ENCODE data around the gene LSR. TPM values are rescaled to one million over a fixed set of nuclear protein-coding genes. Genes with fewer than 3 reads are reported as not detected.

LSR gene
- total RNA-seq, 1 experiment from 2014 or later = 211 TPM

- no peak for TF ChIP-seq POLR2AphosphoS5 (IDR thresholded peaks at IDR 0.05; ENCODE audit: low read depth, low read length)
- no peak for TF ChIP-seq SRF (IDR thresholded peaks at IDR 0.05; ENCODE audit: low read depth)
- no peak for TF ChIP-seq ZFX (IDR thresholded peaks at IDR 0.05)
- TF ChIP-seq MAX (IDR thresholded peaks at IDR 0.05) = no peak
- TF ChIP-seq EZH2phosphoT487 (IDR thresholded peaks at IDR 0.05; ENCODE audit: borderline replicate concordance) = no peak
- TF ChIP-seq CBX3 (IDR thresholded peaks at IDR 0.05; ENCODE audit: low read depth) = no peak
- TF ChIP-seq SIN3A (IDR thresholded peaks at IDR 0.05; ENCODE audit: low read depth) = no peak
- no peak for TF ChIP-seq SP1 (IDR thresholded peaks at IDR 0.05; ENCODE audit: low read depth)
Observed at GRCh38 chr19:35276706-35277281, 28.0 kb downstream of the LSR start (continued).

- ChIA-PET CTCF (no interaction called here), POLR2A (no interaction called here), RAD21 (ENCODE audit: low non-redundant PET in 1 of 2, low total read pairs in 2 of 2, uncharacterized antibody in 2 of 2, unreplicated experiment in 2 of 2) (no interaction called here)
- H3K4me2 ChIP-seq (ENCODE audit: low read length) = no peak overlapping the region
- no peak overlapping the region for H3K9ac ChIP-seq (ENCODE audit: low read length)
- BruUV-seq (replicated peaks) = no TSS peak
- intact Hi-C loops (cut with micrococcal nuclease) = no loop called here
- H3K27ac ChIP-seq (ENCODE audit: low read depth, low read length) = no peak overlapping the region
- peaks cover 0 to 6% of the 10 kb centered on the region in 2 experiments; a peak in 2 of 4 replicates for H3K36me3 ChIP-seq (ENCODE audit: control insufficient read depth in 1 of 2, insufficient read depth in 2 of 2, low read length in 2 of 2)
- H3K9me3 ChIP-seq (ENCODE audit: control insufficient read depth in 1 of 2, insufficient read depth in 1 of 2, low read depth in 1 of 2, low read length in 2 of 2) = no peaks in the 10 kb centered on the region
- DNase-seq (ENCODE audit: low read depth, low spot score) (no peak), ATAC-seq (no peak)
- no peak for TF ChIP-seq TCF7L2 (IDR thresholded peaks at IDR 0.05; ENCODE audit: borderline replicate concordance, extremely low read depth, insufficient read depth, insufficient read length)
- TF ChIP-seq FOSL1 (IDR thresholded peaks at IDR 0.05; ENCODE audit: low read depth) = no peak
- no peak for TF ChIP-seq ELF1 (IDR thresholded peaks at IDR 0.05; ENCODE audit: borderline replicate concordance, low read depth)
- no peak for TF ChIP-seq EGR1 (IDR thresholded peaks at IDR 0.05; ENCODE audit: low read depth)
- no peak for TF ChIP-seq CBX3 (IDR thresholded peaks at IDR 0.05; ENCODE audit: low read depth)
- no peak for TF ChIP-seq REST (IDR thresholded peaks at IDR 0.05; ENCODE audit: low read depth)
- TF ChIP-seq CEBPB (IDR thresholded peaks at IDR 0.05; ENCODE audit: low read depth) = no peak
- TF ChIP-seq YY1 (IDR thresholded peaks at IDR 0.05; ENCODE audit: extremely low read depth, insufficient replicate concordance, low read depth, low read length) = no peak
- no peak for TF ChIP-seq ZFX (IDR thresholded peaks at IDR 0.05)
- no peak for TF ChIP-seq SRF (IDR thresholded peaks at IDR 0.05; ENCODE audit: low read depth)
- TF ChIP-seq POLR2AphosphoS5 (IDR thresholded peaks at IDR 0.05; ENCODE audit: low read depth, low read length) = no peak
- no peak for TF ChIP-seq SP1 (IDR thresholded peaks at IDR 0.05; ENCODE audit: low read depth)
- no peak for TF ChIP-seq JUND (IDR thresholded peaks at IDR 0.05)
- TF ChIP-seq POLR2A (IDR thresholded peaks at IDR 0.05; ENCODE audit: borderline replicate concordance, extremely low read depth, insufficient read depth, insufficient read length) = no peak
- TF ChIP-seq ATF3 (IDR thresholded peaks at IDR 0.05) = no peak
- no peak for TF ChIP-seq ZBTB33 (IDR thresholded peaks at IDR 0.05; ENCODE audit: extremely low read depth, insufficient replicate concordance, low read length)
- H3K27me3 ChIP-seq (ENCODE audit: insufficient read depth, low read length) = no peaks in the 10 kb centered on the region
- H4K20me1 ChIP-seq (ENCODE audit: insufficient read depth) = no peaks in the 10 kb centered on the region
- no peaks in the 10 kb centered on the region for H3K4me1 ChIP-seq (ENCODE audit: control insufficient read depth in 1 of 2, insufficient read depth in 2 of 2, low read length in 2 of 2)
- H3K4me3 ChIP-seq (replicated peaks in 1 of 2; ENCODE audit: low read depth in 1 of 2, low read length in 2 of 2) = no peak overlapping the region
- H3K9me2 ChIP-seq (ENCODE audit: insufficient read depth) = no peaks in the 10 kb centered on the region
- H3K79me2 ChIP-seq (ENCODE audit: insufficient read depth, low read length) = no peaks in the 10 kb centered on the region
- H2AFZ ChIP-seq (ENCODE audit: low read depth, low read length, poor library complexity, severe bottlenecking) = no peak overlapping the region
Observed at GRCh38 chr19:35278578-35279284, 29.9 kb downstream of the LSR start.
